Measurements from ENCODE around the gene SPEN. TPM values are rescaled to one million over a fixed set of nuclear protein-coding genes. Genes with fewer than 3 reads are reported as not detected.

The SPEN gene
- total and polyA plus RNA-seq, 2 of the 13 experiments (the other 11 are each of a cell fraction or from before 2014, with no cell fraction given) = 4.8 to 14.0 TPM

DNA sequence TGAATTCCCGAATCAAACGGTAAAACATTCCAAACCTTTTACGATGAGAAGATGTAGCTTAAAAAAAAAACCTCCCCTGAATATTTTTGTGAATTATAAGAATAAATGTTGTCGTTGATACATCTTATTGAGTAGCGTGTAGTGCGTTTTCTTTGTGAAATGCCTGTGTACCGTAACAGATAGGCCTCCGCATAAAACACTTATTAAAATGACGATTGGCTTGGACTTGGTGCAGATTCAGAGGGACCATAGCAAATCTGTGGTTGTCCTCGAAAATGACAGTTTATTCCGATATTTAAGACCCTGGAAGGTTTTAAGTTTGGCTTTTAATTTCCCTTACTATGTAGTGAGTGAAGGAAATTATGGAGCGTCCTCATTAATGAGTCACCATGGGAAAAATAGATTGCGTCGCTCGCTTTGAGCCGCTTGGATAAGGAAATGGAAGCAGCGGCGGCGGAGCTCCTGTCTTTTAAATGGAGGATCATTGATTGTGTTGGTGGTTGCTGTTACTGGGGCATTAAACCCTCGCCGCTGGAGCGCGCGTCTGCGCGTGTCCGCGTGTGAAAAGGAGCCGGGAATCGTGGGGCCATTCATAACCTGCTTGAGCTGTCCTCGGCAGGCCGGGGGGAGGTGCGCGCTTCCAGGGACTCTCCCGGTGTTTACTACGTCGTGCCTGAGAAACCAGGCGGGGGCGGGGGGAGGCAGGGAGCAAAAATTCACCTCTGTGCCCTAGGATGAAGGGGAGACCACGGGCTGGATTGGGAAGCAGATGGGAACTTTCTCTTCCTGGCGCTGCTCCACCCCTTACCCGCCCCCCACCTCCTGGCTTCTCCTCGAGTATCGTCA, 1.6 kb downstream of the SPEN start (continued):
- TF ChIP-seq, protein P1, sequence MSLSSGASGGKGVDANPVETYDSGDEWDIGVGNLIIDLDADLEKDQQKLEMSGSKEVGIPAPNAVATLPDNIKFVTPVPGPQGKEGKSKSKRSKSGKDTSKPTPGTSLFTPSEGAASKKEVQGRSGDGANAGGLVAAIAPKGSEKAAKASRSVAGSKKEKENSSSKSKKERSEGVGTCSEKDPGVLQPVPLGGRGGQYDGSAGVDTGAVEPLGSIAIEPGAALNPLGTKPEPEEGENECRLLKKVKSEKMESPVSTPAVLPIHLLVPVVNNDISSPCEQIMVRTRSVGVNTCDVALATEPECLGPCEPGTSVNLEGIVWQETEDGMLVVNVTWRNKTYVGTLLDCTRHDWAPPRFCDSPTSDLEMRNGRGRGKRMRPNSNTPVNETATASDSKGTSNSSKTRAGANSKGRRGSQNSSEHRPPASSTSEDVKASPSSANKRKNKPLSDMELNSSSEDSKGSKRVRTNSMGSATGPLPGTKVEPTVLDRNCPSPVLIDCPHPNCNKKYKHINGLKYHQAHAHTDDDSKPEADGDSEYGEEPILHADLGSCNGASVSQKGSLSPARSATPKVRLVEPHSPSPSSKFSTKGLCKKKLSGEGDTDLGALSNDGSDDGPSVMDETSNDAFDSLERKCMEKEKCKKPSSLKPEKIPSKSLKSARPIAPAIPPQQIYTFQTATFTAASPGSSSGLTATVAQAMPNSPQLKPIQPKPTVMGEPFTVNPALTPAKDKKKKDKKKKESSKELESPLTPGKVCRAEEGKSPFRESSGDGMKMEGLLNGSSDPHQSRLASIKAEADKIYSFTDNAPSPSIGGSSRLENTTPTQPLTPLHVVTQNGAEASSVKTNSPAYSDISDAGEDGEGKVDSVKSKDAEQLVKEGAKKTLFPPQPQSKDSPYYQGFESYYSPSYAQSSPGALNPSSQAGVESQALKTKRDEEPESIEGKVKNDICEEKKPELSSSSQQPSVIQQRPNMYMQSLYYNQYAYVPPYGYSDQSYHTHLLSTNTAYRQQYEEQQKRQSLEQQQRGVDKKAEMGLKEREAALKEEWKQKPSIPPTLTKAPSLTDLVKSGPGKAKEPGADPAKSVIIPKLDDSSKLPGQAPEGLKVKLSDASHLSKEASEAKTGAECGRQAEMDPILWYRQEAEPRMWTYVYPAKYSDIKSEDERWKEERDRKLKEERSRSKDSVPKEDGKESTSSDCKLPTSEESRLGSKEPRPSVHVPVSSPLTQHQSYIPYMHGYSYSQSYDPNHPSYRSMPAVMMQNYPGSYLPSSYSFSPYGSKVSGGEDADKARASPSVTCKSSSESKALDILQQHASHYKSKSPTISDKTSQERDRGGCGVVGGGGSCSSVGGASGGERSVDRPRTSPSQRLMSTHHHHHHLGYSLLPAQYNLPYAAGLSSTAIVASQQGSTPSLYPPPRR (CRISPR knock-in tag; IDR thresholded peaks at IDR 0.05; ENCODE audit: borderline replicate concordance) = peak; percentile 58; the same call in 1 of the 2 replicates
- TF ChIP-seq ZSCAN9 (CRISPR knock-in tag; IDR thresholded peaks at IDR 0.05; ENCODE audit: borderline replicate concordance) = 0 out of 2 replicates have a peak, but pooled peaks have one; percentile 7
- TF ChIP-seq MATR3 (CRISPR knock-in tag; IDR thresholded peaks at IDR 0.05) = no peak
- TF ChIP-seq HOXA5 (CRISPR knock-in tag; IDR thresholded peaks at IDR 0.05) = no peak; the same call in 1 of the 2 replicates
- TF ChIP-seq SIX1 (CRISPR knock-in tag; IDR thresholded peaks at IDR 0.05; ENCODE audit: borderline replicate concordance) = no peak
- TF ChIP-seq ADNP (CRISPR knock-in tag; IDR thresholded peaks at IDR 0.05) = no peak
- no peak for TF ChIP-seq SOX6 (IDR thresholded peaks at IDR 0.05)
- TF ChIP-seq SOX6 (CRISPR knock-in tag; IDR thresholded peaks at IDR 0.05) = peak; percentile 65; the same call in 1 of the 2 replicates
- TF ChIP-seq SKI (IDR thresholded peaks at IDR 0.05; ENCODE audit: partially characterized antibody) = peak; percentile 53
- TF ChIP-seq KDM5A (IDR thresholded peaks at IDR 0.05; ENCODE audit: borderline replicate concordance, low read length) = peak; percentile 17; the same call in 1 of the 2 replicates
- TF ChIP-seq, protein P2, sequence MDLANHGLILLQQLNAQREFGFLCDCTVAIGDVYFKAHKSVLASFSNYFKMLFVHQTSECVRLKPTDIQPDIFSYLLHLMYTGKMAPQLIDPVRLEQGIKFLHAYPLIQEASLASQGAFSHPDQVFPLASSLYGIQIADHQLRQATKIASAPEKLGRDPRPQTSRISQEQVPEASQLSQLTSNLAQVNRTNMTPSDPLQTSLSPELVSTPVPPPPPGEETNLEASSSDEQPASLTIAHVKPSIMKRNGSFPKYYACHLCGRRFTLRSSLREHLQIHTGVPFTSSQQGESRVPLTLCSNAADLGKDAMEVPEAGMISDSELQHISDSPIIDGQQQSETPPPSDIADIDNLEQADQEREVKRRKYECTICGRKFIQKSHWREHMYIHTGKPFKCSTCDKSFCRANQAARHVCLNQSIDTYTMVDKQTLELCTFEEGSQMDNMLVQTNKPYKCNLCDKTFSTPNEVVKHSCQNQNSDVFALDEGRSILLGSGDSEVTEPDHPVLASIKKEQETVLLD (CRISPR knock-in tag; IDR thresholded peaks at IDR 0.05; ENCODE audit: low read depth) = 0 out of 2 replicates have a peak, but pooled peaks have one; percentile 41
- 0 out of 2 replicates have a peak, but pooled peaks have one; percentile 40 for TF ChIP-seq ZNF761 (CRISPR knock-in tag; conservative IDR thresholded peaks at IDR 0.05)
- TF ChIP-seq SOX5 (CRISPR knock-in tag; IDR thresholded peaks at IDR 0.05; ENCODE audit: borderline replicate concordance) = no peak; the same call in 1 of the 2 replicates
- peak; percentile 22; the same call in 1 of the 2 replicates for TF ChIP-seq ZNF431 (CRISPR knock-in tag; IDR thresholded peaks at IDR 0.05; ENCODE audit: borderline replicate concordance, low read depth)
- TF ChIP-seq ARNTL (CRISPR knock-in tag; IDR thresholded peaks at IDR 0.05) = 0 out of 2 replicates have a peak, but pooled peaks have one; percentile 38
- peak; percentile 84 for TF ChIP-seq FOXK2 (IDR thresholded peaks at IDR 0.05)
- TF ChIP-seq MAZ (IDR thresholded peaks at IDR 0.05; ENCODE audit: borderline replicate concordance, low read depth, low read length) = peak; percentile 88; the same call in 1 of the 2 replicates
- TF ChIP-seq MAZ (CRISPR knock-in tag; IDR thresholded peaks at IDR 0.05; ENCODE audit: low read depth) = peak; percentile 81
- TF ChIP-seq NRL (CRISPR knock-in tag; IDR thresholded peaks at IDR 0.05; ENCODE audit: borderline replicate concordance) = peak; percentile 28; the same call in 1 of the 2 replicates
- TF ChIP-seq, protein P3, sequence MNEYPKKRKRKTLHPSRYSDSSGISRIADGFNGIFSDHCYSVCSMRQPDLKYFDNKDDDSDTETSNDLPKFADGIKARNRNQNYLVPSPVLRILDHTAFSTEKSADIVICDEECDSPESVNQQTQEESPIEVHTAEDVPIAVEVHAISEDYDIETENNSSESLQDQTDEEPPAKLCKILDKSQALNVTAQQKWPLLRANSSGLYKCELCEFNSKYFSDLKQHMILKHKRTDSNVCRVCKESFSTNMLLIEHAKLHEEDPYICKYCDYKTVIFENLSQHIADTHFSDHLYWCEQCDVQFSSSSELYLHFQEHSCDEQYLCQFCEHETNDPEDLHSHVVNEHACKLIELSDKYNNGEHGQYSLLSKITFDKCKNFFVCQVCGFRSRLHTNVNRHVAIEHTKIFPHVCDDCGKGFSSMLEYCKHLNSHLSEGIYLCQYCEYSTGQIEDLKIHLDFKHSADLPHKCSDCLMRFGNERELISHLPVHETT (CRISPR knock-in tag; conservative IDR thresholded peaks at IDR 0.05) = 0 out of 2 replicates have a peak, but pooled peaks have one; percentile 21
